B cell (primary cell): ENCODE data around the gene MAP6. TPM values are rescaled to one million over a fixed set of nuclear protein-coding genes. Genes with fewer than 3 reads are reported as not detected.

Source experiments
- ATAC-seq: fragments of 200-7000 bp; cut with Tn5 transposase; one replicate; pipeline ENCODE4 v1.10.0; 2021; ENCODE audit warnings: low read depth, mild to moderate bottlenecking, moderate number of reproducible peaks, moderate library complexity
- CTCF ChIA-PET: fragments of 350-600 bp; sonication (Branson Sonifier 250); formaldehyde crosslinking; loops from one replicate; lab custom pipeline; 2021; ENCODE audit warnings: antibody characterized with exemption, inconsistent platforms; lab: Charles Lee
- POLR2A ChIA-PET: fragments of 350-600 bp; sonication (Branson Sonifier 250); formaldehyde crosslinking; loops from one replicate; lab custom pipeline; 2021; ENCODE audit warnings: antibody characterized with exemption; lab: Charles Lee
- DNase-seq: peaks from one replicate; pipeline ENCODE4 v3.0.0; 2013
- H2AFZ ChIP-seq: 2 replicates; pipeline ENCODE4 v1.6.1; 2012; ENCODE audit warnings: mild to moderate bottlenecking, low read depth, low read length; ENCODE audit not compliant: insufficient read depth, poor library complexity, severe bottlenecking
- H3K27ac ChIP-seq, 2 donors: 1 replicate in 1 of 2; 2 replicates in 1 of 2; pipeline ENCODE4 v1.5.1; 2012 to 2013; ENCODE audit warnings: low read length in 2 of 2, mild to moderate bottlenecking in 2 of 2, moderate library complexity in 1 of 2
- H3K27me3 ChIP-seq, 4 experiments: fragments of 200-600 bp in 1 of 4; sonication (generic) in 1 of 4; replicated peaks in 1 of 4; 1 replicate in 2 of 4; 2 replicates in 2 of 4; pipeline versions ENCODE4 v1.6.1 to v1.7.0; 2013 to 2016; ENCODE audit warnings: low read length in 3 of 4, mild to moderate bottlenecking in 2 of 4, mixed read lengths in 1 of 4, moderate library complexity in 1 of 4; ENCODE audit not compliant: insufficient read depth in 4 of 4, control insufficient read depth in 3 of 4; ENCODE audit errors: control extremely low read depth in 1 of 4
- H3K36me3 ChIP-seq, 2 experiments: replicated peaks in 1 of 2; 1 replicate in 1 of 2; 2 replicates in 1 of 2; pipeline versions ENCODE4 v1.6.1 to v1.7.1; 2013; ENCODE audit warnings: low read length in 1 of 2; ENCODE audit not compliant: insufficient read depth in 2 of 2, control insufficient read depth in 1 of 2; ENCODE audit errors: control extremely low read depth in 1 of 2, extremely low read depth in 1 of 2
- H3K4me1 ChIP-seq, 2 donors: fragments of 200-600 bp in 1 of 2; sonication (generic) in 1 of 2; 1 replicate in 1 of 2; 2 replicates in 1 of 2; pipeline versions ENCODE4 v1.5.1 to v1.6.1; 2013 to 2017; ENCODE audit warnings: low read length in 2 of 2; ENCODE audit not compliant: control insufficient read depth in 2 of 2, insufficient read depth in 2 of 2
- H3K4me2 ChIP-seq: replicated peaks from 2 replicates; pipeline ENCODE3; 2012; ENCODE audit warnings: mild to moderate bottlenecking, low read depth, low read length; ENCODE audit not compliant: poor library complexity, severe bottlenecking
- H3K4me3 ChIP-seq, 5 experiments: fragments of 200-600 bp in 1 of 5; sonication (generic) in 1 of 5; 1 replicate in 3 of 5; 2 replicates in 2 of 5; pipeline versions ENCODE4 v1.5.1 to v1.7.0; 2011 to 2016; ENCODE audit warnings: low read length in 4 of 5, mild to moderate bottlenecking in 4 of 5, low read depth in 2 of 5, control low read depth in 1 of 5, moderate library complexity in 1 of 5; ENCODE audit not compliant: insufficient read depth in 1 of 5; ENCODE audit errors: control extremely low read depth in 1 of 5, extremely low read depth in 1 of 5
- H3K79me2 ChIP-seq: fragments of 200-600 bp; sonication (generic); one replicate; pipeline ENCODE4 v1.6.0; 2016; ENCODE audit warnings: low read length; ENCODE audit not compliant: control insufficient read depth, insufficient read depth
- H3K9ac ChIP-seq: fragments of 200-600 bp; sonication (generic); 2 replicates; pipeline ENCODE4 v1.6.1; 2017; ENCODE audit warnings: mild to moderate bottlenecking, low read length, moderate library complexity
- H3K9me3 ChIP-seq, 3 donors: one replicate each; pipeline versions ENCODE4 v1.6.1 to v1.7.1; 2013; ENCODE audit warnings: low read length in 2 of 3; ENCODE audit not compliant: control insufficient read depth in 2 of 3, insufficient read depth in 1 of 3; ENCODE audit errors: control extremely low read depth in 1 of 3
- H4K20me1 ChIP-seq: 2 replicates; pipeline ENCODE4 v1.6.0; 2012; ENCODE audit warnings: mild to moderate bottlenecking, low read length; ENCODE audit not compliant: insufficient read depth, control insufficient read depth, poor library complexity, severe bottlenecking
- H3K27ac Mint-ChIP-seq: one replicate; pipeline ENCODE4 v1.8.0; 2021; ENCODE audit warnings: mixed read lengths
- H3K27me3 Mint-ChIP-seq: one replicate; pipeline ENCODE4 v1.8.0; 2021; ENCODE audit warnings: mixed read lengths
- H3K4me1 Mint-ChIP-seq: one replicate; pipeline ENCODE4 v1.8.0; 2021; ENCODE audit warnings: mixed read lengths
- H3K4me3 Mint-ChIP-seq: one replicate; pipeline ENCODE4 v1.8.0; 2021; ENCODE audit warnings: mixed read lengths
- H3K9me3 Mint-ChIP-seq: one replicate; pipeline ENCODE4 v1.8.0; 2022; ENCODE audit warnings: mixed read lengths; ENCODE audit not compliant: insufficient read depth
- EZH2 ChIP-seq: IDR thresholded peaks from 2 replicates; pipeline ENCODE4 v1.6.1; 2012; ENCODE audit warnings: borderline replicate concordance, low read depth, mild to moderate bottlenecking, moderate library complexity, low read length; ENCODE audit not compliant: insufficient read depth, poor library complexity, severe bottlenecking
- WGBS: methylation state at CpG from one replicate; pipeline ENCODE4 v1.1.5; 2013; ENCODE audit warnings: missing lambda C conversion rate; ENCODE audit not compliant: insufficient coverage; 5-methylcytosine and 5-hydroxymethylcytosine counted together
- intact Hi-C: fragments of 100-400 bp; cut with micrococcal nuclease; formaldehyde crosslinking; loops from one replicate; pipeline ENCODE4 v1.10.0; 2022
- polyA plus RNA-seq: library from polyadenylated mRNA; depleted of rRNA; stranded (reverse); fragments of >200 nt; gene quantifications from 2 replicates; pipeline ENCODE4 v1.2.3, GENCODE V29; 2012
- total RNA-seq, 2 donors: library from RNA; stranded (reverse); fragments of 120-200 nt in 1 of 2; gene quantifications; 1 replicate in 1 of 2; 2 replicates in 1 of 2; pipeline versions ENCODE4 v1.2.3 to v1.2.4, GENCODE V29; 2013 to 2022
- TF ChIP-seq, protein P1 (sequence below): fragments of 200-600 bp; IDR thresholded peaks from one replicate; pipeline ENCODE4 v1.8.0; 2022; ENCODE audit warnings: antibody characterized with exemption, mild to moderate bottlenecking

The MAP6 gene
- total and polyA plus RNA-seq, 2 donors (not counting 1 experiment from before 2014, with no cell fraction given) = 0.54 to 0.57 TPM

DNA sequence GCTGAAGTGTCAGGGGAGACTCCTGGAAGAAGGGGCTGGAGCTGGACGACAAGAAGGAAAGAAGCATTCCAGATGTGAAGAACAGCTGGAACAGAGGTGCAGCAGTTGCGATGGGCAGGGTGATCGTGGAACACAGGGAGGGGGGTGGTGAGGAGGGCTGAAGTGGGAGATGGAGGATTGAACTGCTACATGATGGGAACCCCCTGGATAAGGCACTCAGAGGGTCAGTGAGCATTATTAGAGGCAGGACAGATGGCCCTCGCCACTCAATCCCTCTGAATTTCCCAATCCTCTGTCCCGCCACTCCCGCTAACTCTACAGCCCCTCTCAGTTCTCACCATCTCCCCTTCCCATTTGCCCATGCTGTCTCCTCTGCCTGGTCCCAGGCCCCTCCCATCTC lies 92.8 kb downstream of the MAP6 start:
- ATAC-seq = no peak
- H3K27ac ChIP-seq = no peak overlapping the region
- Mint-ChIP-seq H3K4me1 (peaks cover 30% of the 10 kb centered on the region), H3K27me3 (peaks cover 7% of the 10 kb centered on the region), H3K9me3 (peaks cover 2% of the 10 kb centered on the region), H3K27ac (peak overlapping the region; percentile 59), H3K4me3 (no peak overlapping the region)
- H3K4me3 ChIP-seq = no peak overlapping the region
- H3K9ac ChIP-seq = no peak overlapping the region
- H3K79me2 ChIP-seq = no peaks in the 10 kb centered on the region
- H2AFZ ChIP-seq = no peak overlapping the region
- H3K9me3 ChIP-seq = peaks cover 0 to 14% (median 3%) of the 10 kb centered on the region in 3 donors
- no peak for DNase-seq
- CTCF ChIA-PET = interaction anchor here (0.6 to 1.2 kb wide), 6 partner anchors 14 to 130 kb away, joined by 3 to 4 read pairs (median 3); partner anchors contain the start of gene SERPINH1
- peaks cover 22 to 30% of the 10 kb centered on the region in 2 donors for H3K4me1 ChIP-seq
- intact Hi-C loops = loop anchor here (2.0 kb wide), 1 partner anchor 13 kb away; the partner anchor contains the start of gene SERPINH1
- no peaks in the 10 kb centered on the region for H4K20me1 ChIP-seq
- 100% methylated on average over 6 of the region's 6 CpGs for WGBS
- POLR2A ChIA-PET = interaction anchor here (0.7 kb wide), 1 partner anchor 16 kb away, joined by 5 read pairs; no protein-coding TSS in a partner anchor
- no peaks in the 10 kb centered on the region for H3K27me3 ChIP-seq
- peaks cover 0 to 4% of the 10 kb centered on the region in 2 experiments for H3K36me3 ChIP-seq
- H3K4me2 ChIP-seq = peak overlapping the region; percentile 63
- no peak for TF ChIP-seq EZH2
- TF ChIP-seq, protein P1, sequence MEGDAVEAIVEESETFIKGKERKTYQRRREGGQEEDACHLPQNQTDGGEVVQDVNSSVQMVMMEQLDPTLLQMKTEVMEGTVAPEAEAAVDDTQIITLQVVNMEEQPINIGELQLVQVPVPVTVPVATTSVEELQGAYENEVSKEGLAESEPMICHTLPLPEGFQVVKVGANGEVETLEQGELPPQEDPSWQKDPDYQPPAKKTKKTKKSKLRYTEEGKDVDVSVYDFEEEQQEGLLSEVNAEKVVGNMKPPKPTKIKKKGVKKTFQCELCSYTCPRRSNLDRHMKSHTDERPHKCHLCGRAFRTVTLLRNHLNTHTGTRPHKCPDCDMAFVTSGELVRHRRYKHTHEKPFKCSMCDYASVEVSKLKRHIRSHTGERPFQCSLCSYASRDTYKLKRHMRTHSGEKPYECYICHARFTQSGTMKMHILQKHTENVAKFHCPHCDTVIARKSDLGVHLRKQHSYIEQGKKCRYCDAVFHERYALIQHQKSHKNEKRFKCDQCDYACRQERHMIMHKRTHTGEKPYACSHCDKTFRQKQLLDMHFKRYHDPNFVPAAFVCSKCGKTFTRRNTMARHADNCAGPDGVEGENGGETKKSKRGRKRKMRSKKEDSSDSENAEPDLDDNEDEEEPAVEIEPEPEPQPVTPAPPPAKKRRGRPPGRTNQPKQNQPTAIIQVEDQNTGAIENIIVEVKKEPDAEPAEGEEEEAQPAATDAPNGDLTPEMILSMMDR = no peak
